Fibroblast of lung (primary cell): Measurements from ENCODE around the gene GALNT12. TPM values are rescaled to one million over a fixed set of nuclear protein-coding genes. Genes with fewer than 3 reads are reported as not detected.

ENCODE experiments used
- DNase-seq, 2 donors: peaks; one replicate each; pipeline versions ENCODE4 v3.0.0 to v3.0.0-alpha.2; 2010; ENCODE audit warnings: low read depth in 2 of 2
- H2AFZ ChIP-seq: 2 replicates; pipeline ENCODE4 v1.5.1; 2012; ENCODE audit warnings: low read length, control low read depth, inconsistent platforms
- H3K27ac ChIP-seq: 2 replicates; pipeline ENCODE4 v1.5.1; 2011; ENCODE audit warnings: low read length, control low read depth; ENCODE audit not compliant: insufficient read depth
- H3K27me3 ChIP-seq: 2 replicates; pipeline ENCODE4 v1.5.1; 2011; ENCODE audit warnings: mild to moderate bottlenecking, low read length; ENCODE audit not compliant: control insufficient read depth, insufficient read depth
- H3K36me3 ChIP-seq: 2 replicates; pipeline ENCODE4 v1.5.1; 2011; ENCODE audit warnings: low read length; ENCODE audit not compliant: control insufficient read depth, insufficient read depth
- H3K4me1 ChIP-seq: 2 replicates; pipeline ENCODE4 v1.5.1; 2011; ENCODE audit warnings: low read length; ENCODE audit not compliant: control insufficient read depth, insufficient read depth; ENCODE audit errors: extremely low read depth
- H3K4me2 ChIP-seq: 2 replicates; pipeline ENCODE4 v1.5.1; 2011; ENCODE audit warnings: low read length, control low read depth; ENCODE audit not compliant: insufficient read depth; ENCODE audit errors: extremely low read depth
- H3K4me3 ChIP-seq, 4 experiments: fragments of 200-600 bp in 1 of 4; sonication (generic) in 1 of 4; replicated peaks in 1 of 4; 2 replicates each; pipeline ENCODE4 v1.5.1; 2011 to 2016; ENCODE audit warnings: low read length in 4 of 4, low read depth in 3 of 4, mild to moderate bottlenecking in 3 of 4, control low read depth in 2 of 4, inconsistent platforms in 1 of 4, mixed read lengths in 1 of 4; ENCODE audit not compliant: insufficient read depth in 1 of 4; ENCODE audit errors: control extremely low read depth in 1 of 4
- H3K79me2 ChIP-seq: 2 replicates; pipeline ENCODE4 v1.5.1; 2012; ENCODE audit warnings: mild to moderate bottlenecking, low read length, inconsistent platforms; ENCODE audit not compliant: control insufficient read depth, insufficient read depth
- H3K9ac ChIP-seq: 2 replicates; pipeline ENCODE4 v1.5.1; 2011; ENCODE audit warnings: mild to moderate bottlenecking, low read length, control low read depth; ENCODE audit not compliant: insufficient read depth
- H3K9me3 ChIP-seq: 2 replicates; pipeline ENCODE4 v1.5.1; 2012; ENCODE audit warnings: low read depth, low read length; ENCODE audit not compliant: control insufficient read depth, insufficient read depth
- H4K20me1 ChIP-seq: 2 replicates; pipeline ENCODE4 v1.5.1; 2011; ENCODE audit warnings: low read length; ENCODE audit not compliant: control insufficient read depth, insufficient read depth; ENCODE audit errors: extremely low read depth
- EZH2 ChIP-seq: IDR thresholded peaks from 2 replicates; pipeline ENCODE4 v1.5.1; 2012; ENCODE audit warnings: low read length, control low read depth, mild to moderate bottlenecking; ENCODE audit errors: missing control alignments
- polyA plus RNA-seq, 2 donors: library from polyadenylated mRNA; depleted of rRNA in 1 of 2; stranded (reverse) in 1 of 2; unstranded in 1 of 2; fragments of >200 nt; gene quantifications; 2 replicates each; pipeline ENCODE4 v1.2.1, GENCODE V29; 2011 to 2012; ENCODE audit warnings: missing spikeins in 1 of 2
- total RNA-seq: library from RNA; depleted of rRNA; stranded (reverse); fragments of >200 nt; gene quantifications from 2 replicates; pipeline ENCODE4 v1.2.1, GENCODE V29; 2014
- TF ChIP-seq, protein P1 (sequence below), 2 donors: IDR thresholded peaks in 1 of 2; conservative IDR thresholded peaks in 1 of 2; 1 replicate in 1 of 2; 2 replicates in 1 of 2; pipeline ENCODE4 v1.5.1; 2011 to 2012; ENCODE audit warnings: low read length in 2 of 2, control low read depth in 1 of 2, inconsistent platforms in 1 of 2, low read depth in 1 of 2, mild to moderate bottlenecking in 1 of 2

The GALNT12 gene
- total and polyA plus RNA-seq, 2 donors (not counting 1 experiment from before 2014, with no cell fraction given): 9.4 to 18.2 TPM

DNA sequence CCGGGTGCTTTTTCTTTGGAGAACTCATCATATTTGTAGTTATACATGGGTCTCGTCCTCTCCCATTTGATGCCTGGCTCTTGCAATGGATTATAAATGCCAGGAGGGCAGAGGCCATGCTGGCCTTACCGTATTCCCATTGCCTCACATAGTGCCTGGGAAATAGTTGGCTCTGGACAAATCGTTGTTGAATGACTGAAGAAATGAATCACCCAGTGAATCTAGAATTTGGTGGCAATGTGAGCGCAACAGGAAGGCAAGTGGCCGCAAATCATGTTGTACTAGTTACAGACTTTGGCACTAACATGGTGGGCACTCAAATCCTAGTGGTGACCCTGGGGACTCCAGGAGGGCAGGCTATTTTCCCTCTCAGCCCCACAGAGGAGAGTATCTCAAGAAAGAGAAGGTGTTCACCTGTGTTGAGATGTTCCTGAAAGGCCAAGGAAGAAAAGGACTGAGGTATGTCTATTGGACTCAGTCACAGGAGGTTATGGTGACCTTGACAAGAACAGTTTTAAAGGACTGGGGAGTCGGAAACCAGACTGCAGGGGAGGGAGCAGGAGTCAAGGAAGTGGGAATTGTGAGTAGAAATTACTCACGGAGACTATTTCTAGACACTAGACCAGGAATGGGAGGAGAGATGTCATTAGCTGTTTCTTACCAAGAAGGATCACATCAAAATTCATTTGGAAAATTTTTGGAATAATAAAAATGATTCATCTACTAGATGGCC is 74.5 kb downstream of the GALNT12 start:
- TF ChIP-seq, protein P1, sequence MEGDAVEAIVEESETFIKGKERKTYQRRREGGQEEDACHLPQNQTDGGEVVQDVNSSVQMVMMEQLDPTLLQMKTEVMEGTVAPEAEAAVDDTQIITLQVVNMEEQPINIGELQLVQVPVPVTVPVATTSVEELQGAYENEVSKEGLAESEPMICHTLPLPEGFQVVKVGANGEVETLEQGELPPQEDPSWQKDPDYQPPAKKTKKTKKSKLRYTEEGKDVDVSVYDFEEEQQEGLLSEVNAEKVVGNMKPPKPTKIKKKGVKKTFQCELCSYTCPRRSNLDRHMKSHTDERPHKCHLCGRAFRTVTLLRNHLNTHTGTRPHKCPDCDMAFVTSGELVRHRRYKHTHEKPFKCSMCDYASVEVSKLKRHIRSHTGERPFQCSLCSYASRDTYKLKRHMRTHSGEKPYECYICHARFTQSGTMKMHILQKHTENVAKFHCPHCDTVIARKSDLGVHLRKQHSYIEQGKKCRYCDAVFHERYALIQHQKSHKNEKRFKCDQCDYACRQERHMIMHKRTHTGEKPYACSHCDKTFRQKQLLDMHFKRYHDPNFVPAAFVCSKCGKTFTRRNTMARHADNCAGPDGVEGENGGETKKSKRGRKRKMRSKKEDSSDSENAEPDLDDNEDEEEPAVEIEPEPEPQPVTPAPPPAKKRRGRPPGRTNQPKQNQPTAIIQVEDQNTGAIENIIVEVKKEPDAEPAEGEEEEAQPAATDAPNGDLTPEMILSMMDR (conservative IDR thresholded peaks at IDR 0.05 in 1 of 2, IDR thresholded peaks at IDR 0.05 in 1 of 2; ENCODE audit: low read depth in 1 of 2, low read length in 2 of 2): no peak
- TF ChIP-seq EZH2: no peak
- Histone ChIP-seq H3K4me2 (no peak overlapping the region), H3K4me3 (no peak overlapping the region), H3K9me3 (no peaks in the 10 kb centered on the region), H2AFZ (no peak overlapping the region), H4K20me1 (no peaks in the 10 kb centered on the region), H3K9ac (no peak overlapping the region), H3K4me1 (peaks cover 8% of the 10 kb centered on the region), H3K27ac (no peak overlapping the region), H3K36me3 (no peaks in the 10 kb centered on the region), H3K79me2 (no peaks in the 10 kb centered on the region), H3K27me3 (no peaks in the 10 kb centered on the region)
- DNase-seq: no peak

DNA sequence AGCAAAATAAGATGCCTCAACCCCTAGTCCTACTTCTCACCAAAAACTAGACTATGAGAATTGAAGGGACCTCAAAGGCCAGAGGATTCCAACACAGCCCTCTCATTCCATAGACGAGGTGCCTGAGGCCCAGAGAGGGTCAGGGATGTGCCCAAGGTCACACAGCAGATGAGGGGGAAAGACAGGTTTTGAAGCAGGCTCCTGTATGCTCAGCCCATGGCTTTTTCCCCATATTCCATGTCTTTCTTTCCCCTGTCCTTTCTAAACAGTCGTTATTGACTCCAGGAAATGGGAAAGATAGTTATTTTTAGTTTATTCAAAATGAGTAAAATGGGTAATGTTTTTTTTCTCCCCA is 75.1 kb downstream of the GALNT12 start:
- no peaks in the 10 kb centered on the region for H3K27me3 ChIP-seq
- no peak overlapping the region for H2AFZ ChIP-seq
- TF ChIP-seq EZH2: no peak
- TF ChIP-seq, protein P1 (conservative IDR thresholded peaks at IDR 0.05 in 1 of 2, IDR thresholded peaks at IDR 0.05 in 1 of 2; ENCODE audit: low read depth in 1 of 2, low read length in 2 of 2): no peak
- H3K4me2 ChIP-seq: no peak overlapping the region
- H4K20me1 ChIP-seq: no peaks in the 10 kb centered on the region
- no peaks in the 10 kb centered on the region for H3K36me3 ChIP-seq
- no peak overlapping the region for H3K9ac ChIP-seq
- H3K27ac ChIP-seq: no peak overlapping the region
- peaks cover 8% of the 10 kb centered on the region for H3K4me1 ChIP-seq
- H3K9me3 ChIP-seq: no peaks in the 10 kb centered on the region
- no peak for DNase-seq
- H3K79me2 ChIP-seq: no peaks in the 10 kb centered on the region
- H3K4me3 ChIP-seq: no peak overlapping the region

DNA sequence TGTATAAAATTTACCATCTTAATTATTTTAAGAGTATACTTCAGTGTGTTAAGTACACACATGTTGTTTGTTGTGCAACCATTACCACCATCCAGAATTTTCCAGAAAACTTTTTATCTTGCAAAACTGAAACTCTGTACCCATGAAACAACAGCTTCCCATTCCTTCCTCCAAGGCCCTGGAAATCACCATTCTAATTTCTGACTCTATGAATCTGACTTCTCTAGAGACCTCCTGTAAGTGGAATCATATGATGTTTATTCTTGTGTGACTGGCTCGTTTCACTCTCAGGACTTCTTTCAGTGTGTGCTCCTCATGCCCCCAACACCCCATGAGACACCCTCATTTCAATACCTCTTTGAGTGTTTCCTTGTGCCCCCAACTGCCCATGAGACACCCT is 75.8 kb downstream of the GALNT12 start:
- no peak for DNase-seq
- peaks cover 8% of the 10 kb centered on the region for H3K4me1 ChIP-seq
- no peak for TF ChIP-seq EZH2
- TF ChIP-seq, protein P1 (conservative IDR thresholded peaks at IDR 0.05 in 1 of 2, IDR thresholded peaks at IDR 0.05 in 1 of 2; ENCODE audit: low read depth in 1 of 2, low read length in 2 of 2): no peak
- no peaks in the 10 kb centered on the region for H3K27me3 ChIP-seq
- H3K79me2 ChIP-seq: no peaks in the 10 kb centered on the region
- H3K27ac ChIP-seq: no peak overlapping the region
- no peaks in the 10 kb centered on the region for H3K36me3 ChIP-seq
- no peak overlapping the region for H3K4me2 ChIP-seq
- no peaks in the 10 kb centered on the region for H3K9me3 ChIP-seq
- H3K4me3 ChIP-seq: no peak overlapping the region
- no peak overlapping the region for H2AFZ ChIP-seq
- no peaks in the 10 kb centered on the region for H4K20me1 ChIP-seq
- no peak overlapping the region for H3K9ac ChIP-seq
